Activated T-helper 1 cell treated with anti-CD3 and anti-CD28 coated beads, Interleukin-12 subunit alpha, Interleukin-12 subunit beta, Interleukin-2, Interleukin-4 antibody, amounts not matched to agents 30 ng/mL and 10 ng/mL and 1 ng/mL, durations not matched to agents 14 hours and 24 hours and 36 hours (primary cell): Measurements from ENCODE around the gene PLPPR4. TPM values are rescaled to one million over a fixed set of nuclear protein-coding genes. Genes with fewer than 3 reads are reported as not detected.
"Not testable (repeated sequence)": the region's sequence is repeated elsewhere in the genome, so short reads cannot be mapped to it uniquely, and the experiment has no call there.

Experiments
- DNase-seq: peaks from one replicate; pipeline ENCODE4 v3.0.0; 2021; ENCODE audit warnings: low spot score
- H3K27ac Mint-ChIP-seq: one replicate; pipeline ENCODE4 v1.8.0; 2021; ENCODE audit warnings: mild to moderate bottlenecking, mixed read lengths
- H3K27me3 Mint-ChIP-seq: one replicate; pipeline ENCODE4 v1.8.0; 2022; ENCODE audit warnings: mild to moderate bottlenecking, moderate library complexity, mixed read lengths; ENCODE audit not compliant: insufficient read depth
- H3K36me3 Mint-ChIP-seq: one replicate; pipeline ENCODE4 v1.8.0; 2021; ENCODE audit warnings: low read depth, mixed read lengths
- H3K4me1 Mint-ChIP-seq: one replicate; pipeline ENCODE4 v1.8.0; 2021; ENCODE audit warnings: low read depth, mixed read lengths
- H3K4me3 Mint-ChIP-seq: one replicate; pipeline ENCODE4 v1.8.0; 2021; ENCODE audit warnings: mild to moderate bottlenecking, moderate library complexity, mixed read lengths
- H3K9me3 Mint-ChIP-seq: one replicate; pipeline ENCODE4 v1.8.0; 2021; ENCODE audit warnings: mixed read lengths
- intact Hi-C: fragments of 100-400 bp; cut with micrococcal nuclease; formaldehyde crosslinking; loops from one replicate; pipeline ENCODE4 v1.15.1; 2024
- total RNA-seq: library from RNA; stranded (reverse); gene quantifications from 2 replicates; pipeline ENCODE4 v1.2.3, GENCODE V29; 2022

Gene PLPPR4
- total RNA-seq, 1 donor from 2014 or later, result not detected

- H3K9me3 Mint-ChIP-seq, result no peaks in the 10 kb centered on the region
- H3K4me1 Mint-ChIP-seq, result no peaks in the 10 kb centered on the region
- H3K36me3 Mint-ChIP-seq, result no peaks in the 10 kb centered on the region
- H3K27ac Mint-ChIP-seq, result no peak overlapping the region
- H3K4me3 Mint-ChIP-seq, result no peak overlapping the region
- DNase-seq, result no peak
- intact Hi-C loops, result no loop called here
- H3K27me3 Mint-ChIP-seq, result peaks cover 1% of the 10 kb centered on the region
Observed at GRCh38 chr1:99239690-99240089, 24.6 kb upstream of the PLPPR4 start.

GRCh38 chr1:99240621-99241020 is 23.7 kb upstream of the PLPPR4 start:
- H3K9me3 Mint-ChIP-seq, result no peaks in the 10 kb centered on the region
- no peak for DNase-seq
- peaks cover 1% of the 10 kb centered on the region for H3K27me3 Mint-ChIP-seq
- H3K36me3 Mint-ChIP-seq, result no peaks in the 10 kb centered on the region
- intact Hi-C loops, result no loop called here
- H3K4me3 Mint-ChIP-seq, result no peak overlapping the region
- H3K27ac Mint-ChIP-seq, result no peak overlapping the region
- H3K4me1 Mint-ChIP-seq, result no peaks in the 10 kb centered on the region

- Mint-ChIP-seq H3K4me3 (no peak overlapping the region), H3K27ac (no peak overlapping the region), H3K4me1 (no peaks in the 10 kb centered on the region), H3K36me3 (no peaks in the 10 kb centered on the region), H3K9me3 (no peaks in the 10 kb centered on the region), H3K27me3 (no peaks in the 10 kb centered on the region)
- no peak for DNase-seq
- intact Hi-C loops, result no loop called here
Observed at GRCh38 chr1:99246152-99246551, 18.1 kb upstream of the PLPPR4 start.

- Mint-ChIP-seq H3K27me3 (no peaks in the 10 kb centered on the region), H3K27ac (no peak overlapping the region), H3K36me3 (no peaks in the 10 kb centered on the region), H3K4me1 (no peaks in the 10 kb centered on the region), H3K9me3 (no peaks in the 10 kb centered on the region), H3K4me3 (no peak overlapping the region)
- DNase-seq, result no peak
- intact Hi-C loops, result no loop called here
Observed at GRCh38 chr1:99247199-99247598, 17.1 kb upstream of the PLPPR4 start.

- H3K27ac Mint-ChIP-seq, result no peak overlapping the region
- intact Hi-C loops, result no loop called here
- H3K27me3 Mint-ChIP-seq, result peaks cover 3% of the 10 kb centered on the region
- H3K4me3 Mint-ChIP-seq, result no peak overlapping the region
- H3K4me1 Mint-ChIP-seq, result no peaks in the 10 kb centered on the region
- no peak for DNase-seq
- H3K36me3 Mint-ChIP-seq, result no peaks in the 10 kb centered on the region
- no peaks in the 10 kb centered on the region for H3K9me3 Mint-ChIP-seq
Observed at GRCh38 chr1:99250728-99251127, 13.6 kb upstream of the PLPPR4 start.

- Mint-ChIP-seq H3K36me3 (no peaks in the 10 kb centered on the region), H3K27ac (no peak overlapping the region), H3K27me3 (peaks cover 3% of the 10 kb centered on the region), H3K4me3 (no peak overlapping the region), H3K9me3 (no peaks in the 10 kb centered on the region), H3K4me1 (no peaks in the 10 kb centered on the region)
- intact Hi-C loops, result no loop called here
- DNase-seq, result no peak
Observed at GRCh38 chr1:99251308-99251707, 13.0 kb upstream of the PLPPR4 start.

- Mint-ChIP-seq H3K36me3 (no peaks in the 10 kb centered on the region), H3K27me3 (peaks cover 3% of the 10 kb centered on the region), H3K9me3 (no peaks in the 10 kb centered on the region), H3K4me1 (no peaks in the 10 kb centered on the region), H3K27ac (no peak overlapping the region), H3K4me3 (no peak overlapping the region)
- intact Hi-C loops, result no loop called here
- no peak for DNase-seq
Observed at GRCh38 chr1:99252630-99253029, 11.7 kb upstream of the PLPPR4 start.

- H3K4me1 Mint-ChIP-seq, H3K4me3 Mint-ChIP-seq, H3K36me3 Mint-ChIP-seq, H3K9me3 Mint-ChIP-seq, H3K27ac Mint-ChIP-seq, DNase-seq, intact Hi-C loops: not testable (repeated sequence)
- peaks cover 27% of the 10 kb centered on the region for H3K27me3 Mint-ChIP-seq
Observed at GRCh38 chr1:99260402-99260801, 3.9 kb upstream of the PLPPR4 start.

- intact Hi-C loops, result no loop called here
- H3K27me3 Mint-ChIP-seq, result peaks cover 32% of the 10 kb centered on the region
- no peak overlapping the region for H3K27ac Mint-ChIP-seq
- no peak for DNase-seq
- no peaks in the 10 kb centered on the region for H3K9me3 Mint-ChIP-seq
- H3K36me3 Mint-ChIP-seq, result no peaks in the 10 kb centered on the region
- H3K4me3 Mint-ChIP-seq, result no peak overlapping the region
- H3K4me1 Mint-ChIP-seq, result no peaks in the 10 kb centered on the region
Observed at GRCh38 chr1:99265124-99265523, 832 bp downstream of the PLPPR4 start.

- intact Hi-C loops, result no loop called here
Observed at GRCh38 chr1:99266726-99267125, 2.4 kb downstream of the PLPPR4 start.

GRCh38 chr1:99268021-99268420 is 3.7 kb downstream of the PLPPR4 start:
- H3K27ac Mint-ChIP-seq, result no peak overlapping the region
- intact Hi-C loops, result no loop called here
- no peaks in the 10 kb centered on the region for H3K4me1 Mint-ChIP-seq
- no peak overlapping the region for H3K4me3 Mint-ChIP-seq
- peaks cover 1% of the 10 kb centered on the region for H3K9me3 Mint-ChIP-seq
- DNase-seq, result no peak
- no peaks in the 10 kb centered on the region for H3K36me3 Mint-ChIP-seq
- peaks cover 23% of the 10 kb centered on the region for H3K27me3 Mint-ChIP-seq

More at GRCh38 chr1:99266726-99267125, 2.4 kb downstream of the PLPPR4 start:
- Mint-ChIP-seq H3K9me3 (no peaks in the 10 kb centered on the region), H3K27ac (no peak overlapping the region), H3K4me1 (no peaks in the 10 kb centered on the region), H3K27me3 (peaks cover 30% of the 10 kb centered on the region), H3K36me3 (no peaks in the 10 kb centered on the region), H3K4me3 (no peak overlapping the region)
- no peak for DNase-seq

- H3K4me3 Mint-ChIP-seq, result no peak overlapping the region
- no peak for DNase-seq
- H3K36me3 Mint-ChIP-seq, result no peaks in the 10 kb centered on the region
- H3K27me3 Mint-ChIP-seq, result peaks cover 11% of the 10 kb centered on the region
- H3K27ac Mint-ChIP-seq, result no peak overlapping the region
- no peaks in the 10 kb centered on the region for H3K4me1 Mint-ChIP-seq
- intact Hi-C loops, result no loop called here
- peaks cover 4% of the 10 kb centered on the region for H3K9me3 Mint-ChIP-seq
Observed at GRCh38 chr1:99269321-99269720, 5.0 kb downstream of the PLPPR4 start.

GRCh38 chr1:99270646-99271045 is 6.4 kb downstream of the PLPPR4 start:
- H3K9me3 Mint-ChIP-seq, result peaks cover 4% of the 10 kb centered on the region
- H3K27me3 Mint-ChIP-seq, result peaks cover 3% of the 10 kb centered on the region
- H3K36me3 Mint-ChIP-seq, result no peaks in the 10 kb centered on the region
- no peak overlapping the region for H3K4me3 Mint-ChIP-seq
- DNase-seq, result no peak
- intact Hi-C loops, result no loop called here
- H3K4me1 Mint-ChIP-seq, result no peaks in the 10 kb centered on the region
- no peak overlapping the region for H3K27ac Mint-ChIP-seq

GRCh38 chr1:99271249-99271648 is 7.0 kb downstream of the PLPPR4 start:
- Mint-ChIP-seq H3K36me3 (no peaks in the 10 kb centered on the region), H3K27ac (no peak overlapping the region), H3K4me3 (no peak overlapping the region), H3K27me3 (no peaks in the 10 kb centered on the region), H3K4me1 (no peaks in the 10 kb centered on the region), H3K9me3 (peaks cover 4% of the 10 kb centered on the region)
- intact Hi-C loops, result no loop called here
- no peak for DNase-seq
